Neuronal stem cell (in vitro differentiated cells): Measurements from ENCODE around the gene DPYSL4.

Experiments
- DNase-seq: peaks from one replicate; pipeline ENCODE4 v3.0.0-alpha.2; 2013; ENCODE audit warnings: low spot score
- H2AFZ ChIP-seq: one replicate; pipeline ENCODE4 v1.6.1; 2013; ENCODE audit warnings: mild to moderate bottlenecking, low read length, inconsistent platforms
- H2AK5ac ChIP-seq: 2 replicates; pipeline ENCODE4 v1.6.1; 2013; ENCODE audit warnings: low read depth, mild to moderate bottlenecking, inconsistent platforms, low read length, moderate library complexity, mixed read lengths
- H2BK120ac ChIP-seq: 2 replicates; pipeline ENCODE4 v1.6.1; 2013; ENCODE audit warnings: low read depth, mild to moderate bottlenecking, inconsistent platforms, low read length, moderate library complexity, mixed read lengths
- H2BK12ac ChIP-seq: one replicate; pipeline ENCODE4 v1.6.1; 2013; ENCODE audit warnings: low read length, inconsistent platforms
- H2BK15ac ChIP-seq: 2 replicates; pipeline ENCODE4 v1.6.1; 2013; ENCODE audit warnings: mild to moderate bottlenecking, low read length, inconsistent platforms, mixed read lengths
- H2BK5ac ChIP-seq: one replicate; pipeline ENCODE4 v1.6.1; 2013; ENCODE audit warnings: inconsistent platforms, mild to moderate bottlenecking, low read length, moderate library complexity
- H3K14ac ChIP-seq: one replicate; pipeline ENCODE4 v1.6.1; 2013; ENCODE audit warnings: low read length, inconsistent platforms
- H3K18ac ChIP-seq: 2 replicates; pipeline ENCODE4 v1.6.1; 2013; ENCODE audit warnings: low read length, inconsistent platforms
- H3K23ac ChIP-seq: 2 replicates; pipeline ENCODE4 v1.6.1; 2013; ENCODE audit warnings: low read depth, mild to moderate bottlenecking, mixed read lengths, low read length, inconsistent platforms; ENCODE audit not compliant: poor library complexity
- H3K27ac ChIP-seq: replicated peaks from 3 replicates; pipeline ENCODE4 v1.5.1; 2013; ENCODE audit warnings: low read length, inconsistent platforms
- H3K27me3 ChIP-seq, 3 experiments: 2 replicates each; pipeline ENCODE4 v1.6.1; 2013; ENCODE audit warnings: low read length in 3 of 3, mild to moderate bottlenecking in 2 of 3, inconsistent platforms in 1 of 3, low read depth in 1 of 3, mixed read lengths in 1 of 3, moderate library complexity in 1 of 3; ENCODE audit not compliant: control insufficient read depth in 3 of 3, insufficient read depth in 3 of 3
- H3K36me3 ChIP-seq, 2 donors: replicated peaks in 1 of 2; 2 replicates each; pipeline ENCODE4 v1.6.1; 2013; ENCODE audit warnings: low read length in 2 of 2; ENCODE audit not compliant: control insufficient read depth in 2 of 2, insufficient read depth in 2 of 2
- H3K4ac ChIP-seq: 2 replicates; pipeline ENCODE4 v1.6.1; 2013; ENCODE audit warnings: inconsistent platforms, mild to moderate bottlenecking, low read length, moderate library complexity
- H3K4me1 ChIP-seq, 2 donors: 1 replicate in 1 of 2; 2 replicates in 1 of 2; pipeline ENCODE4 v1.6.1; 2013; ENCODE audit warnings: low read length in 2 of 2, low read depth in 1 of 2; ENCODE audit not compliant: control insufficient read depth in 2 of 2, insufficient read depth in 1 of 2
- H3K4me2 ChIP-seq: one replicate; pipeline ENCODE4 v1.6.1; 2013; ENCODE audit warnings: mild to moderate bottlenecking, low read length, inconsistent platforms; ENCODE audit not compliant: insufficient read depth, poor library complexity, severe bottlenecking
- H3K4me3 ChIP-seq, 2 donors: 2 replicates each; pipeline ENCODE4 v1.5.1; 2013; ENCODE audit warnings: low read length in 2 of 2, mild to moderate bottlenecking in 2 of 2, inconsistent platforms in 1 of 2, moderate library complexity in 1 of 2
- H3K79me1 ChIP-seq: one replicate; pipeline ENCODE4 v1.6.1; 2013; ENCODE audit warnings: low read depth, mild to moderate bottlenecking, inconsistent platforms, low read length, moderate library complexity
- H3K9ac ChIP-seq: one replicate; pipeline ENCODE4 v1.6.1; 2013; ENCODE audit warnings: mild to moderate bottlenecking, low read depth, low read length, inconsistent platforms; ENCODE audit not compliant: poor library complexity
- H3K9me3 ChIP-seq, 2 donors: replicated peaks in 1 of 2; 2 replicates each; pipeline versions ENCODE3 to v1.6.1; 2013; ENCODE audit warnings: low read length in 2 of 2, mild to moderate bottlenecking in 2 of 2, inconsistent platforms in 1 of 2, low read depth in 1 of 2, mixed read lengths in 1 of 2, moderate library complexity in 1 of 2; ENCODE audit not compliant: control insufficient read depth in 2 of 2, insufficient read depth in 1 of 2
- H4K8ac ChIP-seq: one replicate; pipeline ENCODE4 v1.6.1; 2013; ENCODE audit warnings: low read depth, mild to moderate bottlenecking, inconsistent platforms, low read length, moderate library complexity
- H4K91ac ChIP-seq: one replicate; pipeline ENCODE4 v1.6.1; 2013; ENCODE audit warnings: low read length, low read depth, mild to moderate bottlenecking, inconsistent platforms; ENCODE audit not compliant: poor library complexity
- WGBS, 2 donors: extraction: QIAGEN DNeasy Blood & Tissue Kit; methylation state at CpG; one replicate each; pipeline ENCODE4 v1.1.7; 2013; ENCODE audit warnings: missing lambda C conversion rate in 2 of 2, mixed read lengths in 1 of 2; ENCODE audit not compliant: insufficient read length in 2 of 2, insufficient replicate concordance in 1 of 2; ENCODE audit errors: extremely low coverage in 2 of 2; 5-methylcytosine and 5-hydroxymethylcytosine counted together

Gene DPYSL4

DNA sequence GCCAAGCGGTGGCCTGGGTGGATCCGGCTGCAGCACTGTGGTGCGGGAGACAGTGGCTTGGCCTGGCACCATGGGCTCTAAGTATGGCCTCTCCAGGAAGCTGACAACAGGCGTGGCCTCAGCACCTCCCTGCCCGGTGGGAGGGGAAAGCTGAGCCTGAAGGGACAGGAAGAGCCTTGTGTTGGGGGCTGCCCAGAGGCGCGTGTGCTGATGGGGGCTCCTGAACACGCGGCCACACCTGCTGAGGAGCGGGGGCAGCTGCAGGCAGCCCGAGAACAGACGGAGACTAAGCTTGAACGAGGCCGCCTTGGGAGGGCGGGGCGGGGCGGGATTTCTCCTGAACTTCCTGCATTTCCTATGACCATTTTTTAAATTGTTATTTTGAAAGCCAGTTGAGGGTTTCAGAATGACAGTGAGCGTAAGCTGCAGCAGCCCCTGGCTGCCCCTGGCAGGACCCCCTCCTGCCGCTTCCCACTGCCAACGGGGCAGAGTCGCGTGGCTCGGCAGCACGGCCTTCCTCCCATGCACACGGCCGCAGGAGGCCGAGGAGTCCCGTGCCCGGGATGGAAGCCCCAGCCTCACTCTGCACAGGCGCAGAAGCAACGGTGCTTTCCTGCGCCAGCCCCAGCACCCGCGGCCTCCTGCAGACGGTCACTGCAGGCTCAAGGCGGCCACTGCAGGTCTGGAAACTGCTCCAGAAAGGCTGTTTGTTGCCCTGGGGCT lies 43.2 kb downstream of the DPYSL4 start:
- H3K27ac ChIP-seq: no peak overlapping the region
- no peak overlapping the region for H2AFZ ChIP-seq
- H3K9me3 ChIP-seq: no peaks in the 10 kb centered on the region
- H4K91ac ChIP-seq: no peak overlapping the region
- H3K36me3 ChIP-seq: peaks cover 0 to 6% of the 10 kb centered on the region in 2 donors
- H3K79me1 ChIP-seq: peaks cover 2% of the 10 kb centered on the region
- H2BK12ac ChIP-seq: peak overlapping the region; percentile 58
- H2BK5ac ChIP-seq: no peak overlapping the region
- H2BK15ac ChIP-seq: peak overlapping the region; percentile 6
- no peak overlapping the region for H3K4me2 ChIP-seq
- H3K23ac ChIP-seq: no peak overlapping the region
- H2AK5ac ChIP-seq: peak overlapping the region; percentile 94
- H3K27me3 ChIP-seq: no peaks in the 10 kb centered on the region
- H3K4me1 ChIP-seq: peaks cover 0 to 2% of the 10 kb centered on the region in 2 donors
- no peak overlapping the region for H4K8ac ChIP-seq
- H3K4ac ChIP-seq: no peak overlapping the region
- DNase-seq: no peak
- H3K18ac ChIP-seq: peak overlapping the region; percentile 80
- peak overlapping the region; percentile 70 for H3K9ac ChIP-seq
- H3K14ac ChIP-seq: no peak overlapping the region
- H2BK120ac ChIP-seq: no peak overlapping the region
- no peak overlapping the region for H3K4me3 ChIP-seq
- WGBS, 2 donors: no CpG with 5 or more reads among the region's 36 CpGs

GRCh38 chr10:132230557-132231210 lies 43.9 kb downstream of the DPYSL4 start:
- H2BK15ac ChIP-seq: peak overlapping the region; percentile 6
- no CpG with 5 or more reads among the region's 21 CpGs for WGBS, 2 donors
- no peak overlapping the region for H3K27ac ChIP-seq
- peak overlapping the region; percentile 80 for H3K18ac ChIP-seq
- H4K8ac ChIP-seq: no peak overlapping the region
- H3K4me2 ChIP-seq: no peak overlapping the region
- H3K4me3 ChIP-seq: no peak overlapping the region
- H3K4ac ChIP-seq: no peak overlapping the region
- H2BK120ac ChIP-seq: no peak overlapping the region
- H3K9ac ChIP-seq: peak overlapping the region; percentile 45
- H3K23ac ChIP-seq: peak overlapping the region; percentile 47
- no peak overlapping the region for H2BK5ac ChIP-seq
- H3K27me3 ChIP-seq: no peaks in the 10 kb centered on the region
- peaks cover 0 to 6% of the 10 kb centered on the region in 2 donors for H3K36me3 ChIP-seq
- no peak overlapping the region for H4K91ac ChIP-seq
- H3K4me1 ChIP-seq: peaks cover 0 to 2% of the 10 kb centered on the region in 2 donors
- peak overlapping the region; percentile 94 for H2AK5ac ChIP-seq
- peak overlapping the region; percentile 83 for H3K14ac ChIP-seq
- H2AFZ ChIP-seq: no peak overlapping the region
- DNase-seq: no peak
- no peak overlapping the region for H2BK12ac ChIP-seq
- peaks cover 4% of the 10 kb centered on the region for H3K79me1 ChIP-seq
- H3K9me3 ChIP-seq: no peaks in the 10 kb centered on the region

DNA sequence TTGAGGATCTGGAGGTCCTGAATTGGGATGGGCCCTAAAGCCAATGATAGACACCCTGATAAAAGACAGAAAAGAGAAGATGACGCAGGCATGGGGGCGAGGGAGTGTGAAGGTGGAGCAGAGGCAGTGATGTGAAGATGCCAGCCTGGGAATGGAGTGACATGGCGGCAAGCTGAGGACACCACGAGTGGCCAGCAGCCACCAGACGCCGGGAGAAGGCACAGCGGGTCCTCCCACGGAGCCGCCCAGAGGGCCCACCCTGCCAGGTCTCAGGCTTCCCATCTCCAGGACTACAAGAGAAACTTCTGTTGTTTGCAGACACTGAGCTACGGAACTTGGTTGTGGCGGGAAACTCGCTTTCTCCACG lies 44.9 kb downstream of the DPYSL4 start:
- WGBS, 2 donors: no CpG with 5 or more reads among the region's 13 CpGs
- Histone ChIP-seq H3K9me3 (no peaks in the 10 kb centered on the region), H2AFZ (no peak overlapping the region)

More for the DNA sequence above, 44.9 kb downstream of the DPYSL4 start:
- Histone ChIP-seq H3K79me1 (peaks cover 4% of the 10 kb centered on the region), H3K27me3 (no peaks in the 10 kb centered on the region), H3K4me3 (no peak overlapping the region), H3K36me3 (peaks cover 0 to 6% of the 10 kb centered on the region in 2 donors), H2BK120ac (no peak overlapping the region), H3K4me2 (no peak overlapping the region), H3K4me1 (peaks cover 0 to 2% of the 10 kb centered on the region in 2 donors), H4K8ac (no peak overlapping the region), H3K9ac (no peak overlapping the region), H3K14ac (no peak overlapping the region), H3K27ac (no peak overlapping the region), H3K4ac (no peak overlapping the region), H3K18ac (no peak overlapping the region), H2AK5ac (peak overlapping the region; percentile 92), H2BK15ac (no peak overlapping the region), H4K91ac (no peak overlapping the region), H2BK12ac (peak overlapping the region; percentile 10), H3K23ac (peak overlapping the region; percentile 18), H2BK5ac (no peak overlapping the region)
- DNase-seq: no peak
